DND-41 (cell line): Measurements from ENCODE around the gene DNAH8.

Source experiments
- EZH2 ChIP-seq: IDR thresholded peaks from 3 replicates; pipeline ENCODE4 v1.6.1; 2012; ENCODE audit warnings: borderline replicate concordance, low read depth, mild to moderate bottlenecking, moderate library complexity, low read length, inconsistent platforms; ENCODE audit not compliant: severe bottlenecking
- TF ChIP-seq, protein P1 (sequence below): IDR thresholded peaks from 2 replicates; pipeline ENCODE4 v1.5.1; 2012; ENCODE audit warnings: borderline replicate concordance, low read length, moderate library complexity, mild to moderate bottlenecking; ENCODE audit not compliant: poor library complexity, severe bottlenecking; ENCODE audit errors: extremely low read depth

DNA sequence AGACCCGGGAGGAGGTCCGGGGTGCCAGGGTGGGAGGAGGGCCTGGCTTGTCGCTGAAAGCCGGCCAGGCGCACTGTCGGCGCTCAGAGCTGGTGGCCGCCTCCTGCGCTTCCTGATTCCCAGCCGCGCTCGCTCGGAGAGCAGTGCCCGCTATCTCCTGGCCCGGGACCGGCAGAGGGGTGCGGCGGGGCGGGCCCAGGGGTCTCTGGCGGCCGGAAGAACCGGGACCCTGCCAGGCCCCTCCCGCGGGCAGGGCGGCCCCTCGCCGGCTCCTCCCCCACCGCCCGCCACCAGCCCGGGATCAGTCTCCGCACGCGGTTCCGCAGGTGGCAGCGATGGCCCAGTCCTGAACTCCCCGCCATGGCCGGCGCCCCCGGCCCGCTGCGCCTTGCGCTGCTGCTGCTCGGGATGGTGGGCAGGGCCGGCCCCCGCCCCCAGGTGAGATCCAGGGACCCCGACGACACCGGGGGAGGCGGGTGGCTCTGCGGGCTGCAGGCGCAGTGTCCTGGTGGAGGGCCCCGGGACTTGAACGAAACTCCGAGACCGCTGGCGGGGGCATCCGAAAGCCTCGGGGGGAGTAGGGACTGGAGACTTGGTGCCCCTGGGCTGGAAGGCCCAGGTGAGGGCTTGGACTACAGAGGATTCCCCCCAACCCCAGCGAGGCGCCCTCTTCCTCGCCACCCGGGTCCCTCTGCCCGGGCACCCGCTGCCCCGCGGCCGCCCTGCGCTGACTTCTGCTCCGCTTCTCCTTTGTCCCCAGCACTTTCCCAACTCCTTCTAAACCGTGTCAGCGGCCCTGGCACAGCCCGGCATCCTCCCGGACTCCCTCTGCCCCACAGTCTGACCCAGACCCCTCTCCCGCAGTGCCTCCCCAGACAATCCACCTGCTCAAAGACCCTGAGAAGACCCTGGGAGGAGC lies 333.6 kb downstream of the DNAH8 start, which contains the start of gene GLP1R:
- TF ChIP-seq, protein P1, sequence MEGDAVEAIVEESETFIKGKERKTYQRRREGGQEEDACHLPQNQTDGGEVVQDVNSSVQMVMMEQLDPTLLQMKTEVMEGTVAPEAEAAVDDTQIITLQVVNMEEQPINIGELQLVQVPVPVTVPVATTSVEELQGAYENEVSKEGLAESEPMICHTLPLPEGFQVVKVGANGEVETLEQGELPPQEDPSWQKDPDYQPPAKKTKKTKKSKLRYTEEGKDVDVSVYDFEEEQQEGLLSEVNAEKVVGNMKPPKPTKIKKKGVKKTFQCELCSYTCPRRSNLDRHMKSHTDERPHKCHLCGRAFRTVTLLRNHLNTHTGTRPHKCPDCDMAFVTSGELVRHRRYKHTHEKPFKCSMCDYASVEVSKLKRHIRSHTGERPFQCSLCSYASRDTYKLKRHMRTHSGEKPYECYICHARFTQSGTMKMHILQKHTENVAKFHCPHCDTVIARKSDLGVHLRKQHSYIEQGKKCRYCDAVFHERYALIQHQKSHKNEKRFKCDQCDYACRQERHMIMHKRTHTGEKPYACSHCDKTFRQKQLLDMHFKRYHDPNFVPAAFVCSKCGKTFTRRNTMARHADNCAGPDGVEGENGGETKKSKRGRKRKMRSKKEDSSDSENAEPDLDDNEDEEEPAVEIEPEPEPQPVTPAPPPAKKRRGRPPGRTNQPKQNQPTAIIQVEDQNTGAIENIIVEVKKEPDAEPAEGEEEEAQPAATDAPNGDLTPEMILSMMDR, result no peak
- no peak for TF ChIP-seq EZH2
